Epithelial cell of proximal tubule (primary cell): ENCODE data around the gene CCDC149. TPM values are rescaled to one million over a fixed set of nuclear protein-coding genes. Genes with fewer than 3 reads are reported as not detected.

Experiments
- DNase-seq: peaks from one replicate; pipeline ENCODE4 v3.0.0-alpha.2; 2011; ENCODE audit warnings: low read depth
- H3K4me3 ChIP-seq: 2 replicates; pipeline ENCODE4 v1.5.1; 2011; ENCODE audit warnings: low read depth, mild to moderate bottlenecking, low read length
- total RNA-seq: library from RNA; depleted of rRNA; stranded (reverse); fragments of >200 nt; gene quantifications from 2 replicates; pipeline ENCODE4 v1.2.3, GENCODE V29; 2015
- TF ChIP-seq, protein P1 (sequence below): conservative IDR thresholded peaks from 2 replicates; pipeline ENCODE4 v1.5.1; 2012; ENCODE audit warnings: low read depth, mild to moderate bottlenecking, low read length

The CCDC149 gene
- total RNA-seq, 1 donor from 2014 or later, result 2.8 TPM

DNA sequence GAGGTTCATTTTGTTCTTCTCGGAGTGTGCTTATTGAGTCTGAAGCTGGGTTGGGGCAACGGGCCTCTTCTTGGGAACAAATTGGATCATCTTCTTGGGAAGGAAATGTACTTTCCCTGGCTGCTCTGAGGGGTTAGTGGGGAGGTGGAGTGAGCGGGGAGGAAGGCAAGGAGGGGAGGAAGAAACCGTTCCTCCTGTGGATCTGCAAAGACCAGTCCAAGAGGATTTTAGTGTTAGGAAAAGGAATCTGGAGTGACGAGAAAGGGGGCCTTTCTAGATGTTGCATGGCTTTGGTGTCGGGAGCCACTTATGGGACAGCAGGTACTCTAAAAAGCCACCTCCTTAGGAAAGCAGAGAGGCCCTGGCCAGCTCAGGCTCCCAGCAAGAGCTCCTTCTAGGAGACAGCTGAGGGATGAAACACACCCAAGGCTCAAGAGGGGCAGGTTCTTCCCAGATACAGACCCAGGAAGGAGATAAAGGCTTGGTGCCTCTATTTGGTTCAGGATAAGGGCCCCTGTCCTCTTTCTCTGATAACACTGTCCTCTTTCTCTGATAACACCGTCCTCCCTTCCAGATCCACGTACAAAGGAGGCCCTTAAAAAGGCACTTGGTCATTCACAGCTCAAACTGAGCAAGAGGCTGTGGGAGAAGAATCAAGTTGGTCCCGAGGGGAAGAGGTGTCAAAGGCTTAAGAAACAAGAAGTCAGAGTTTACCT, 117.0 kb downstream of the CCDC149 start:
- no peak for DNase-seq
- TF ChIP-seq, protein P1, sequence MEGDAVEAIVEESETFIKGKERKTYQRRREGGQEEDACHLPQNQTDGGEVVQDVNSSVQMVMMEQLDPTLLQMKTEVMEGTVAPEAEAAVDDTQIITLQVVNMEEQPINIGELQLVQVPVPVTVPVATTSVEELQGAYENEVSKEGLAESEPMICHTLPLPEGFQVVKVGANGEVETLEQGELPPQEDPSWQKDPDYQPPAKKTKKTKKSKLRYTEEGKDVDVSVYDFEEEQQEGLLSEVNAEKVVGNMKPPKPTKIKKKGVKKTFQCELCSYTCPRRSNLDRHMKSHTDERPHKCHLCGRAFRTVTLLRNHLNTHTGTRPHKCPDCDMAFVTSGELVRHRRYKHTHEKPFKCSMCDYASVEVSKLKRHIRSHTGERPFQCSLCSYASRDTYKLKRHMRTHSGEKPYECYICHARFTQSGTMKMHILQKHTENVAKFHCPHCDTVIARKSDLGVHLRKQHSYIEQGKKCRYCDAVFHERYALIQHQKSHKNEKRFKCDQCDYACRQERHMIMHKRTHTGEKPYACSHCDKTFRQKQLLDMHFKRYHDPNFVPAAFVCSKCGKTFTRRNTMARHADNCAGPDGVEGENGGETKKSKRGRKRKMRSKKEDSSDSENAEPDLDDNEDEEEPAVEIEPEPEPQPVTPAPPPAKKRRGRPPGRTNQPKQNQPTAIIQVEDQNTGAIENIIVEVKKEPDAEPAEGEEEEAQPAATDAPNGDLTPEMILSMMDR, result no peak
- peak overlapping the region; percentile 55 for H3K4me3 ChIP-seq

DNA sequence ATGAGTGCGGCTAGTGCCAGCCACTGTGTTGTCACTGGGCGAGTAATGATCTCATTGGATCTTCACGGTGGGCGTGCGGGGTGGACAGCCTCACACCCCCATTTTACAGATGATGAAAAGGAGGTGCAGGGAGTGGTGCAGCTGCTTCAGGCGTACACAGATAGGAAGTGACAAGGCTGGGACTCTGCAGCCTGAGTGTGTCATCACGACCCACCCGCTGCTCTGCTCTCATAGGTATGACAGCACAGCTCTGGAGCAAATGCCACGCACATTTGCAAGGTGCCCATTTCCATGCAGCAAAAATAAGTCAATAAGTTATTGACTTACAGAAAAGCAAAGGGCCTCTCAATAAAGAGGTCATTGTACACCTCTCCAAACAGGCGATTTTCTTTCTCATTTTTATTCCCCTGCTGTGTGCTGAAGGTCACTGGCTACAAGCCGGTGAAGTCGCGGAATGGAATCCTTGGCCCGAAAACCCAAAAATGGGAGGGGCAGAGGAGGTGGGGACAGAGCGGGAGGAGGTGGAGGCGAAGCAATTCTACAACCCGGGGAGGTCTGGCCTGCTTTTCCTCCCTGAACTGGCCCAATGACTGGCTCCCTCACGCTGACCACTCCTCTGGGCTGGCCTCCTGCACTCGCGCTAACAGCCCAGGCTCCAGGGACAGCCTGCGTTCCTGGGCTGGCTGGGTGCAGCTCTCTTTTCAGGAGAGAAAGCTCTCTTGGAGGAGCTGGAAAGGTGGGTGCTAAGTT, 117.8 kb downstream of the CCDC149 start, which contains the start of gene SOD3:
Gene SOD3 (plus strand): TSS at position 658 of the 750 bp plus-strand sequence. CDS start 3,949 bp downstream, outside the sequence.
- TF ChIP-seq, protein P1, result no peak
- peak within 1 kb of the TSS; percentile 55 for H3K4me3 ChIP-seq
- peak; percentile 43 for DNase-seq

DNA sequence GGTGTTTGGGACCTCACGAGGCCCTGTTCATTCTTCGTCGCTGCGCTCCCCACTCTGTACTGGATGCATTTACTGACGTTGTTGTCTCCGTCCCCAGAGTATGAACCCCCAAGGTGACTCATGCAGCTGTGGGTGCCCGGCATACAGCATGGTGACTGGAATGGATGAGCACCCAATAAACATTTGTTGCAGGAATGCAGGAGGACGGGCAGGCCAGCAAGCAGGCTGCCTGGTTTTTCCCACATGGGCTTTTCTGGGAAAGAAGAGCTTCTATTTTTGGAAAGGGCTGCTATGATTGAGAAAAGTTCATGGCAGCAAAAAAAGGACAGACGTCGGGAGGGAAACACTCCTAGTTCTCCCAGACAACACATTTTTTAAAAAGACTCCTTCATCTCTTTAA, 118.4 kb downstream of the CCDC149 start:
- TF ChIP-seq, protein P1, result no peak
- no peak for DNase-seq
- no peak overlapping the region for H3K4me3 ChIP-seq

DNA sequence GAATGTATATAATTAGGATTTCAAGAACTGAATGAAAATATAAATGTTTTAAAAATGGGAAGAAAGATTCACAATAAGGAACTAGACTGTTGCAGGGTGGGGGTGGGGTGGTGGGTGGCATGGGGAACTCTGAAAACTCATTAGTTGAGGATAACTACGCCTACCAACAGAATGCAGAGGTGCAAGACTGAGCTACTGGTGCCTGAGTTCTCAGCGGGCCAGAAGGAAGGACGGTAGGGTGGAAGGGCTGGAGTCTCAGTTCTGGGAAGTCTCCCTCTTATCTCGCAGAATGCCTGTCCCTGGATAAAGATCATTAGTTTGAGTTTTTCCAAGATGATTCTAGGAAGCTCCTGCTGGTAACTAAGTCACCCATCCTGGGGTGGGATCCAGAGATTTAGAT, 118.8 kb downstream of the CCDC149 start:
- H3K4me3 ChIP-seq, result no peak overlapping the region
- DNase-seq, result no peak
- TF ChIP-seq, protein P1, result no peak

DNA sequence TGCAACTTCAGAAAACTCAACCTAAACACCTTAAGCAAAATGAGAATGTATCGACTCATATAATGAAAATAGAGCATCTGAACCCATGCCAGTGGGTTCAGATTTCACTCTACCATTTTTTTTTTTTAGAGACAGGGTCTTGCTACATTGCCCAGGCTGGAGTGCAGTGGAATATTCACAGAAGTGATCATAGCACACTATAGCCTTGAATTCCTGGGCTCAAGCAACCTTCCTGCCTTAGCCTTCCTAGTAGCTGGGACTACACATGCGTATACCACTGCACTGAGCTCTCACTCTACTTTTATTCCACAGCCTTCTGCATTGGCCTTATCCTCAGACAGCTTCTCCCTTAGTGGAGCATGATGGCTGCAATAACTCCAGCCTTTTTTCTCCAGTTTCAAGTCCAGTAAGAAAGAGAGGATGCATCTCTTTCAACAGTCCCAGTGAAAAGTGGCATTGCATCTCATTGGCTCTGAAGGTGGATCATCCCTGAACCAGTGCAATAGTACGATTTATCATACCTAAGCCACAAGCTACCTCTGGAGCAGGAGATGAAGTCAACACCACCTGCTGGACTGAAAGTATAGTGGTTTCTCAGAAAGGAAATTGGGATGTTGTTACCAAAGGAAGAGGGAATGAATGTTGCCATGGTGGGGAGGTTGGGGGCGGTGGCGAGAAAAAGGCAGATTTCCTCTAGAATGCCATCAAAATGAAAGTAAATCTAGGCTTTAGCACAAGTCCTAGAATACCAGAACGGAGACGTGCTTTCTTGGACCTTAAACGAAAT, 119.4 kb downstream of the CCDC149 start:
- no peak for DNase-seq
- no peak overlapping the region for H3K4me3 ChIP-seq
- TF ChIP-seq, protein P1, result peak; percentile 72

DNA sequence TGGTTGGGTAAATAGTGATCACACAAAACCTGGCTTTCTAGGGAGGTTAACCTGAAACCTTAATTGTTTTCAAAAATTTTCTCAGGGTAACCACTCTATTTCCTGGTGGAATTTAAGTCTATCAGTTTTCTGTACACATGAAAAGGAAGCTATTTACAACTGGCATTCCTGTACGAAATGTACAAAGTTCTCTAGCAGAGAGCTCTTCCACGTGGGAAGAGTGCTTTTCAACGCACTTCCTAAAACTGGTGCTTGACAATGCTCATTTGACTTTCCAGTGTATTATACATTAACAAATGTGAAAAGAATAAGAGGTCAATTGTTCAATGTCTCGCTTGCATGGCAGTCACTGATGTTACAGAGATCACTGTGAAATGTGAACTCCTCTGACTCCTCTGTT, 120.3 kb downstream of the CCDC149 start:
- no peak for DNase-seq
- no peak overlapping the region for H3K4me3 ChIP-seq
- TF ChIP-seq, protein P1, result no peak
